ENCODE measurements around the gene ZNF222. TPM values are rescaled to one million over a fixed set of nuclear protein-coding genes. Genes with fewer than 3 reads are reported as not detected.

ZNF222 gene
- total RNA-seq, 1 donor: 7.6 TPM

DNA sequence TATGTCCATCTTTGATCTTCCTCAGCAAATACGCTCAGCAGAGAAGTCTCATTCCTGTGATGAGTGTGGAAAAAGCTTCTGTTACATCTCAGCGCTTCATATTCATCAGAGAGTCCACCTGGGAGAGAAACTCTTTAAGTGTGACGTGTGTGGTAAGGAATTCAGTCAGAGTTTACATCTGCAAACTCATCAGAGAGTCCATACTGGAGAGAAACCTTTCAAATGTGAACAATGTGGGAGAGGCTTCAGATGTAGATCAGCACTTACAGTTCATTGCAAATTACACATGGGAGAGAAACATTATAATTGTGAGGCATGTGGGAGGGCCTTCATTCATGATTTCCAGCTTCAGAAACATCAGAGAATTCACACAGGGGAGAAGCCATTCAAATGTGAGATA lies 41.1 kb downstream of the ZNF222 start:
- Histone ChIP-seq H3K4me2 (ENCODE audit: insufficient read depth, low read length) (no peak overlapping the region), H3K36me3 (ENCODE audit: insufficient read depth, low read length) (peaks cover 48% of the 10 kb centered on the region)
- TF ChIP-seq CTCF (IDR thresholded peaks at IDR 0.05; ENCODE audit: extremely low read depth, low read depth, low read length): no peak

GRCh38 chr19:44069415-44069814 lies 44.2 kb downstream of the ZNF222 start:
- no peak overlapping the region for H3K27ac ChIP-seq (ENCODE audit: low read depth, low read length)
- H3K4me1 ChIP-seq (ENCODE audit: insufficient read depth, low read length): peaks cover 9% of the 10 kb centered on the region
- no peak for DNase-seq (ENCODE audit: insufficient read length, low spot score, missing footprints)
- no peak overlapping the region for H2AFZ ChIP-seq (ENCODE audit: low read length)
- no peak for TF ChIP-seq CTCF (IDR thresholded peaks at IDR 0.05; ENCODE audit: extremely low read depth, low read depth, low read length)
- H3K4me3 ChIP-seq (ENCODE audit: insufficient read depth, low read length): no peak overlapping the region
- peaks cover 8% of the 10 kb centered on the region for H3K79me2 ChIP-seq (ENCODE audit: insufficient read depth, low read length)
- H3K27me3 ChIP-seq (ENCODE audit: insufficient read depth, low read length): no peaks in the 10 kb centered on the region
- H3K4me2 ChIP-seq (ENCODE audit: insufficient read depth, low read length): no peak overlapping the region
- H3K36me3 ChIP-seq (ENCODE audit: insufficient read depth, low read length): peaks cover 30% of the 10 kb centered on the region
- no peaks in the 10 kb centered on the region for H4K20me1 ChIP-seq (ENCODE audit: insufficient read depth, low read length)
- peaks cover 21% of the 10 kb centered on the region for H3K9me3 ChIP-seq (ENCODE audit: low read depth, low read length)

More for the DNA sequence above, 41.1 kb downstream of the ZNF222 start:
- H2AFZ ChIP-seq (ENCODE audit: low read length): no peak overlapping the region
- no peaks in the 10 kb centered on the region for H3K79me2 ChIP-seq (ENCODE audit: insufficient read depth, low read length)
- no peak overlapping the region for H3K27ac ChIP-seq (ENCODE audit: low read depth, low read length)
- no peak overlapping the region for H3K4me3 ChIP-seq (ENCODE audit: insufficient read depth, low read length)
- no peaks in the 10 kb centered on the region for H3K4me1 ChIP-seq (ENCODE audit: insufficient read depth, low read length)
- no peaks in the 10 kb centered on the region for H3K27me3 ChIP-seq (ENCODE audit: insufficient read depth, low read length)
- H3K9me3 ChIP-seq (ENCODE audit: low read depth, low read length): peaks cover 21% of the 10 kb centered on the region
- no peak for DNase-seq (ENCODE audit: insufficient read length, low spot score, missing footprints)
- no peaks in the 10 kb centered on the region for H4K20me1 ChIP-seq (ENCODE audit: insufficient read depth, low read length)

- no peaks in the 10 kb centered on the region for H4K20me1 ChIP-seq (ENCODE audit: insufficient read depth, low read length)
- peak within 1 kb of the TSS; percentile 40 for H3K27ac ChIP-seq (ENCODE audit: low read depth, low read length)
- H3K9me3 ChIP-seq (ENCODE audit: low read depth, low read length): peaks cover 5% of the 10 kb centered on the region
- H2AFZ ChIP-seq (ENCODE audit: low read length): peak within 1 kb of the TSS; percentile 100
- peaks cover 6% of the 10 kb centered on the region for H3K36me3 ChIP-seq (ENCODE audit: insufficient read depth, low read length)
- H3K4me1 ChIP-seq (ENCODE audit: insufficient read depth, low read length): peaks cover 9% of the 10 kb centered on the region
- H3K79me2 ChIP-seq (ENCODE audit: insufficient read depth, low read length): peaks cover 8% of the 10 kb centered on the region
- H3K4me3 ChIP-seq (ENCODE audit: insufficient read depth, low read length): peak within 1 kb of the TSS; percentile 95
- TF ChIP-seq CTCF (IDR thresholded peaks at IDR 0.05; ENCODE audit: extremely low read depth, low read depth, low read length): no peak
- peak within 1 kb of the TSS; percentile 99 for H3K4me2 ChIP-seq (ENCODE audit: insufficient read depth, low read length)
- H3K27me3 ChIP-seq (ENCODE audit: insufficient read depth, low read length): no peaks in the 10 kb centered on the region
- peak; percentile 96 for DNase-seq (ENCODE audit: insufficient read length, low spot score, missing footprints)
Measured at GRCh38 chr19:44071824-44072542, 46.8 kb downstream of the ZNF222 start, which contains the start of gene ZNF284. Gene ZNF284, plus strand, starts transcription at chr19:44072159. Its CDS starts 4,231 bp downstream, at chr19:44076390.

- no peaks in the 10 kb centered on the region for H3K9me3 ChIP-seq (ENCODE audit: low read depth, low read length)
- H3K4me2 ChIP-seq (ENCODE audit: insufficient read depth, low read length): peak overlapping the region; percentile 99
- peak overlapping the region; percentile 95 for H3K4me3 ChIP-seq (ENCODE audit: insufficient read depth, low read length)
- no peaks in the 10 kb centered on the region for H4K20me1 ChIP-seq (ENCODE audit: insufficient read depth, low read length)
- H3K79me2 ChIP-seq (ENCODE audit: insufficient read depth, low read length): peaks cover 8% of the 10 kb centered on the region
- no peaks in the 10 kb centered on the region for H3K36me3 ChIP-seq (ENCODE audit: insufficient read depth, low read length)
- H2AFZ ChIP-seq (ENCODE audit: low read length): peak overlapping the region; percentile 100
- no peak overlapping the region for H3K27ac ChIP-seq (ENCODE audit: low read depth, low read length)
- no peaks in the 10 kb centered on the region for H3K27me3 ChIP-seq (ENCODE audit: insufficient read depth, low read length)
- DNase-seq (ENCODE audit: insufficient read length, low spot score, missing footprints): no peak
- no peak for TF ChIP-seq CTCF (IDR thresholded peaks at IDR 0.05; ENCODE audit: extremely low read depth, low read depth, low read length)
- H3K4me1 ChIP-seq (ENCODE audit: insufficient read depth, low read length): peaks cover 9% of the 10 kb centered on the region
Measured at GRCh38 chr19:44072543-44073401, 47.6 kb downstream of the ZNF222 start.
